ENCODE data around the gene SLC38A10. TPM values are rescaled to one million over a fixed set of nuclear protein-coding genes. Genes with fewer than 3 reads are reported as not detected.

SLC38A10 gene
- polyA plus RNA-seq, 1 donor from 2014 or later, result 37.4 TPM

- H3K27me3 ChIP-seq (ENCODE audit: insufficient read depth, low read depth, low read length), result no peaks in the 10 kb centered on the region
- H4K20me1 ChIP-seq (ENCODE audit: insufficient read depth), result no peaks in the 10 kb centered on the region
- no peak overlapping the region for H2AFZ ChIP-seq (ENCODE audit: low read depth, low read length)
- no peak for TF ChIP-seq RAD21 (conservative IDR thresholded peaks at IDR 0.05)
- no peak for TF ChIP-seq MXI1 (conservative IDR thresholded peaks at IDR 0.05; ENCODE audit: poor library complexity, severe bottlenecking)
- no peak for TF ChIP-seq SMC3 (conservative IDR thresholded peaks at IDR 0.05; ENCODE audit: poor library complexity)
- no peak for TF ChIP-seq EP300 (conservative IDR thresholded peaks at IDR 0.05; ENCODE audit: poor library complexity, severe bottlenecking)
- TF ChIP-seq POLR2AphosphoS5 (IDR thresholded peaks at IDR 0.05), result no peak
- no peak for TF ChIP-seq CTCF (IDR thresholded peaks at IDR 0.05; ENCODE audit: poor library complexity, severe bottlenecking)
- no peak for TF ChIP-seq EZH2 (IDR thresholded peaks at IDR 0.05; ENCODE audit: borderline replicate concordance, insufficient read depth, low read length, poor library complexity, severe bottlenecking)
- no peak for TF ChIP-seq TAF1 (IDR thresholded peaks at IDR 0.05; ENCODE audit: low read depth)
- no peak for TF ChIP-seq REST (IDR thresholded peaks at IDR 0.05; ENCODE audit: borderline replicate concordance)
- H3K36me3 ChIP-seq (ENCODE audit: insufficient read depth, low read length), result no peaks in the 10 kb centered on the region
- no peak overlapping the region for H3K4me3 ChIP-seq (ENCODE audit: low read length)
- H3K9me3 ChIP-seq (ENCODE audit: low read length), result no peaks in the 10 kb centered on the region
- no peak overlapping the region for H3K9ac ChIP-seq (ENCODE audit: low read length)
- H3F3A ChIP-seq (ENCODE audit: insufficient read depth, low read length, poor library complexity, severe bottlenecking), result no peaks in the 10 kb centered on the region
- H3K4me2 ChIP-seq (ENCODE audit: low read length), result no peak overlapping the region
- H3K27ac ChIP-seq (ENCODE audit: low read length), result no peak overlapping the region
- no peaks in the 10 kb centered on the region for H3K79me2 ChIP-seq (replicated peaks; ENCODE audit: insufficient read depth, low read length)
- no peaks in the 10 kb centered on the region for H3K9me2 ChIP-seq (ENCODE audit: insufficient read depth, low read length)
Observed at GRCh38 chr17:81301195-81302144, 6.4 kb upstream of the SLC38A10 start.

GRCh38 chr17:81300586-81301155, 5.6 kb upstream of the SLC38A10 start:
- no peak for TF ChIP-seq REST (IDR thresholded peaks at IDR 0.05; ENCODE audit: borderline replicate concordance)
- no peak for TF ChIP-seq MXI1 (conservative IDR thresholded peaks at IDR 0.05; ENCODE audit: poor library complexity, severe bottlenecking)
- TF ChIP-seq TAF1 (IDR thresholded peaks at IDR 0.05; ENCODE audit: low read depth), result no peak
- TF ChIP-seq RAD21 (conservative IDR thresholded peaks at IDR 0.05), result no peak
- TF ChIP-seq EZH2 (IDR thresholded peaks at IDR 0.05; ENCODE audit: borderline replicate concordance, insufficient read depth, low read length, poor library complexity, severe bottlenecking), result no peak
- no peak for TF ChIP-seq CTCF (IDR thresholded peaks at IDR 0.05; ENCODE audit: poor library complexity, severe bottlenecking)
- TF ChIP-seq SMC3 (conservative IDR thresholded peaks at IDR 0.05; ENCODE audit: poor library complexity), result no peak
- TF ChIP-seq POLR2AphosphoS5 (IDR thresholded peaks at IDR 0.05), result no peak
- TF ChIP-seq EP300 (conservative IDR thresholded peaks at IDR 0.05; ENCODE audit: poor library complexity, severe bottlenecking), result no peak
- H2AFZ ChIP-seq (ENCODE audit: low read depth, low read length), result no peak overlapping the region
- no peaks in the 10 kb centered on the region for H3K9me3 ChIP-seq (ENCODE audit: low read length)
- H3K4me2 ChIP-seq (ENCODE audit: low read length), result no peak overlapping the region
- H3K9ac ChIP-seq (ENCODE audit: low read length), result no peak overlapping the region
- H3K27ac ChIP-seq (ENCODE audit: low read length), result no peak overlapping the region
- H3F3A ChIP-seq (ENCODE audit: insufficient read depth, low read length, poor library complexity, severe bottlenecking), result no peaks in the 10 kb centered on the region
- no peaks in the 10 kb centered on the region for H3K36me3 ChIP-seq (ENCODE audit: insufficient read depth, low read length)
- H4K20me1 ChIP-seq (ENCODE audit: insufficient read depth), result no peaks in the 10 kb centered on the region
- no peak overlapping the region for H3K4me3 ChIP-seq (ENCODE audit: low read length)
- no peaks in the 10 kb centered on the region for H3K9me2 ChIP-seq (ENCODE audit: insufficient read depth, low read length)
- H3K27me3 ChIP-seq (ENCODE audit: insufficient read depth, low read depth, low read length), result no peaks in the 10 kb centered on the region
- peaks cover 2% of the 10 kb centered on the region for H3K79me2 ChIP-seq (replicated peaks; ENCODE audit: insufficient read depth, low read length)
